ENCODE data around the gene B3GNT5.

B3GNT5 gene

GRCh38 chr3:183296944-183297343, 43.9 kb downstream of the B3GNT5 start:
- FAIRE-seq: no peak

- no peak for FAIRE-seq
Observed at GRCh38 chr3:183298701-183299153, 45.7 kb downstream of the B3GNT5 start.

- FAIRE-seq: no peak
Observed at GRCh38 chr3:183299976-183300375, 46.9 kb downstream of the B3GNT5 start.

GRCh38 chr3:183300996-183301562, 48.0 kb downstream of the B3GNT5 start:
- no peak for FAIRE-seq

GRCh38 chr3:183301937-183302580, 49.0 kb downstream of the B3GNT5 start:
- FAIRE-seq: no peak

GRCh38 chr3:183303690-183304089, 50.6 kb downstream of the B3GNT5 start:
- FAIRE-seq: no peak

- FAIRE-seq: no peak
Observed at GRCh38 chr3:183306798-183307671, 54.0 kb downstream of the B3GNT5 start.

- no peak for FAIRE-seq
Observed at GRCh38 chr3:183307749-183308148, 54.7 kb downstream of the B3GNT5 start.

- FAIRE-seq: no peak
Observed at GRCh38 chr3:183308751-183309150, 55.7 kb downstream of the B3GNT5 start.

- no peak for FAIRE-seq
Observed at GRCh38 chr3:183309276-183309675, 56.2 kb downstream of the B3GNT5 start.

- no peak for FAIRE-seq
Observed at GRCh38 chr3:183310936-183311335, 57.9 kb downstream of the B3GNT5 start.

GRCh38 chr3:183312433-183312832, 59.4 kb downstream of the B3GNT5 start:
- no peak for FAIRE-seq

GRCh38 chr3:183313351-183313750, 60.3 kb downstream of the B3GNT5 start:
- no peak for FAIRE-seq

GRCh38 chr3:183313764-183314163, 60.7 kb downstream of the B3GNT5 start:
- no peak for FAIRE-seq

GRCh38 chr3:183315739-183316138, 62.7 kb downstream of the B3GNT5 start:
- FAIRE-seq: no peak

- FAIRE-seq: no peak
Observed at GRCh38 chr3:183317271-183317670, 64.2 kb downstream of the B3GNT5 start.

GRCh38 chr3:183317886-183318865, 65.1 kb downstream of the B3GNT5 start:
- no peak for FAIRE-seq

GRCh38 chr3:183318877-183319276, 65.8 kb downstream of the B3GNT5 start:
- FAIRE-seq: no peak

GRCh38 chr3:183319371-183319770, 66.3 kb downstream of the B3GNT5 start:
- no peak for FAIRE-seq

All from TTC549 (cell line).